Body of pancreas (tissue), 4 donors: Measurements from ENCODE around the gene PDCD4. TPM values are rescaled to one million over a fixed set of nuclear protein-coding genes. Genes with fewer than 3 reads are reported as not detected.

Experiments used
- ATAC-seq: fragments of 150-250 bp; one replicate; pipeline ENCODE4 v1.9.1; 2016
- DNase-seq, 4 donors: peaks; one replicate each; pipeline ENCODE4 v3.0.0-alpha.2; 2019
- H3K27ac ChIP-seq, 4 donors: fragments of 200-600 bp; sonication (generic); 1 replicate in 3 of 4; 2 replicates in 1 of 4; pipeline versions ENCODE4 v1.5.1 to v1.6.1; 2016 to 2019; ENCODE audit warnings: mild to moderate bottlenecking in 1 of 4, mixed read lengths in 1 of 4, moderate library complexity in 1 of 4
- H3K27me3 ChIP-seq, 2 donors: fragments of 200-600 bp; sonication (generic); one replicate each; pipeline ENCODE4 v1.6.0; 2016; ENCODE audit warnings: mild to moderate bottlenecking in 1 of 2
- H3K36me3 ChIP-seq, 2 donors: fragments of 200-600 bp; sonication (generic); replicated peaks in 1 of 2; 2 replicates each; pipeline ENCODE4 v1.5.1; 2016; ENCODE audit warnings: low read depth in 2 of 2; ENCODE audit not compliant: insufficient read depth in 1 of 2
- H3K4me1 ChIP-seq: fragments of 200-600 bp; sonication (generic); one replicate; pipeline ENCODE4 v1.6.0; 2016
- H3K4me3 ChIP-seq, 2 donors: fragments of 200-600 bp; sonication (generic); 1 replicate in 1 of 2; 2 replicates in 1 of 2; pipeline ENCODE4 v1.5.1; 2016 to 2019
- H3K9me3 ChIP-seq, 3 donors: fragments of 200-600 bp; sonication (generic); 1 replicate in 2 of 3; 2 replicates in 1 of 3; pipeline ENCODE4 v1.5.1; 2016
- CTCF ChIP-seq, 7 experiments: fragments of 450-650 bp in 4 of 7; fragments of 200-600 bp in 3 of 7; sonication (generic) in 3 of 7; IDR thresholded peaks; one replicate each; pipeline ENCODE4 v1.5.1; 2016 to 2019; ENCODE audit warnings: antibody characterized with exemption in 7 of 7
- POLR2A ChIP-seq, 3 donors: fragments of 450-650 bp; IDR thresholded peaks; one replicate each; pipeline ENCODE4 v1.6.1; 2016; ENCODE audit warnings: antibody characterized with exemption in 3 of 3, mild to moderate bottlenecking in 2 of 3
- WGBS, 2 donors: methylation state at CpG; one replicate each; pipeline ENCODE4 v1.1.5; 2017; 5-methylcytosine and 5-hydroxymethylcytosine counted together
- intact Hi-C: fragments of 100-400 bp; cut with DNase I; formaldehyde crosslinking; loops from one replicate; pipeline ENCODE4 v1.15.1; 2023
- total RNA-seq, 2 donors: library from RNA; depleted of rRNA; stranded (reverse); fragments of >200 nt; gene quantifications; one replicate each; pipeline ENCODE4 v1.1.0, GENCODE V29; 2016

Gene PDCD4
- 100 to 1,000 TPM; 332 to 458 TPM for total RNA-seq

DNA sequence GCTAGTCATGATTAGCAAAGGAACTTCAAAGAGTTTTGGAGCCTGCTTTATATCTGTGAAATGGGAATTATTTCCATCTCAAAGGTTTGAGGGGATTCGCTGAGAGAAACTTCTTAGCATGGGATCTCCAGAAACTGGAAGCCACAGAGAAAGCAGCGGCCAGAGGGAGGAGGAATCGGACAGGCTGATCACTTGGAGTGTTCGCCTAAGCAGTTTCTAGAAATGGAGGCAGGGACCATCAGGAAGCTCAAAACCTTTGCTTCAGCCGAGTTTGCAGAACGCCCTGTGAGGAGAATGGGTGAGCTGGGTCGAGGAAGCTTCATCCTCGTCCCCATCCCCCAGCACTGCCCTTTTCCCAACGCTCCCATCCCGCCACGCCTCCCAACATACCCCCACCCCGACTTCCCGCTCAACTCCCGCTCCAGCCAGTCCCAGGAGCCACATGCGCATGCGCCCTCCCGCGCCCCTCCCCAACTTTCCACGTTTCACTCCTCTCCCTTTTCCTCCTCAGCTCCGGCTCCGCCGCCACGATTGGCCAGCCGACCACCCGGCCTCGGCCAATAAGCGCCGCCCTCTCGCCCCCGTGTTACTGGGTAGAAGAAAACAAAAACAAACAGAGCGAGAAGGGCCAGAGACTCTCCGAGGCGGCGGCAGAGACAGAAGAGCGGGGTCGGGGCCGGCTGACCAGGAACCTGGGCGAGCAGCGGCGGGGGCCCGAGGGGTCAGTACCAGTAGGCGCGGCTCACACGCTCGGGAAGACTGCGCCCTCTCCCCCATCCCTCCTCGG lies at the start of gene PDCD4:
Gene PDCD4 (plus strand): TSS at position 631 of the 787 bp plus-strand sequence. CDS start 4,100 bp downstream, outside the sequence.
- TF ChIP-seq CTCF (IDR thresholded peaks at IDR 0.05), result peak in 2 of 7 experiments; percentile 1 to 15
- peak; percentile 97 to 100 (median 99) for TF ChIP-seq POLR2A (IDR thresholded peaks at IDR 0.05)
- DNase-seq (peak; percentile 100), ATAC-seq (peak; percentile 88)
- H3K4me1 ChIP-seq, result peaks cover 59% of the 10 kb centered on the region
- no peaks in the 10 kb centered on the region for H3K9me3 ChIP-seq
- peak within 1 kb of the TSS; percentile 85 to 86 for H3K4me3 ChIP-seq
- WGBS, 2 donors, result 0 to 1% methylated on average over 37 to 47 of the region's 47 CpGs
- H3K27ac ChIP-seq, result peak within 1 kb of the TSS; percentile 91 to 99 (median 98)
- intact Hi-C loops, result no loop called here
- no peaks in the 10 kb centered on the region for H3K27me3 ChIP-seq
- H3K36me3 ChIP-seq, result no peaks in the 10 kb centered on the region

- H3K36me3 ChIP-seq, result no peaks in the 10 kb centered on the region
- TF ChIP-seq CTCF (IDR thresholded peaks at IDR 0.05) (no peak), POLR2A (IDR thresholded peaks at IDR 0.05) (no peak)
- no peaks in the 10 kb centered on the region for H3K9me3 ChIP-seq
- DNase-seq (no peak), ATAC-seq (no peak)
- H3K4me3 ChIP-seq, result no peak overlapping the region
- intact Hi-C loops, result no loop called here
- H3K27ac ChIP-seq, result peak overlapping the region; percentile 34 to 85 (median 74)
- 22 to 33% methylated on average over 4 of the region's 4 CpGs for WGBS, 2 donors
- no peaks in the 10 kb centered on the region for H3K27me3 ChIP-seq
- peaks cover 76% of the 10 kb centered on the region for H3K4me1 ChIP-seq
These were observed 49.6 kb upstream of the PDCD4 start for GRCh38 chr10:110822035-110822711.

- peak; percentile 65 for ATAC-seq
- intact Hi-C loops, result no loop called here
- H3K36me3 ChIP-seq, result no peaks in the 10 kb centered on the region
These were observed 48.9 kb upstream of the PDCD4 start for GRCh38 chr10:110822712-110823311.

GRCh38 chr10:110824152-110824441 lies 47.6 kb upstream of the PDCD4 start:
- peak overlapping the region in 3 of 4 donors; percentile 74 to 85 (median 75) for H3K27ac ChIP-seq
- DNase-seq (no peak), ATAC-seq (no peak)
- peaks cover 63% of the 10 kb centered on the region for H3K4me1 ChIP-seq
- no peak for TF ChIP-seq CTCF (IDR thresholded peaks at IDR 0.05)
- no peak for TF ChIP-seq POLR2A (IDR thresholded peaks at IDR 0.05)
- WGBS, 2 donors, result 28 to 31% methylated on average over 1 of the region's 1 CpG
- H3K27me3 ChIP-seq, result no peaks in the 10 kb centered on the region
- H3K36me3 ChIP-seq, result no peaks in the 10 kb centered on the region
- H3K9me3 ChIP-seq, result no peaks in the 10 kb centered on the region
- H3K4me3 ChIP-seq, result no peak overlapping the region
- intact Hi-C loops, result no loop called here

More at GRCh38 chr10:110822712-110823311, 48.9 kb upstream of the PDCD4 start:
- 36 to 38% methylated on average over 8 of the region's 8 CpGs for WGBS, 2 donors
- Histone ChIP-seq H3K4me3 (no peak overlapping the region), H3K27ac (peak overlapping the region; percentile 34 to 85 (median 74)), H3K27me3 (no peaks in the 10 kb centered on the region), H3K9me3 (no peaks in the 10 kb centered on the region), H3K4me1 (peaks cover 71% of the 10 kb centered on the region)
- DNase-seq, result peak; percentile 74 to 90 (median 82)
- TF ChIP-seq CTCF (IDR thresholded peaks at IDR 0.05), result peak in 1 of 7 experiments; percentile 2
- TF ChIP-seq POLR2A (IDR thresholded peaks at IDR 0.05), result no peak
